PC-3 (cell line): Measurements from ENCODE around the gene GRIK5. TPM values are rescaled to one million over a fixed set of nuclear protein-coding genes. Genes with fewer than 3 reads are reported as not detected.

Source experiments
- ATAC-seq: fragments of 200-7000 bp; cut with Tn5 transposase; 2 replicates; pipeline ENCODE4 v1.9.1; 2020; ENCODE audit warnings: mild to moderate bottlenecking, moderate library complexity
- BruUV-seq: library from RNA; stranded (reverse); fragments of 400-500 nt; replicated peaks from 2 replicates; lab custom pipeline; 2021; lab: Mats Ljungman, UMichigan
- CTCF ChIA-PET: fragments of 300-600 bp; sonication (Branson Sonifier 250); formaldehyde crosslinking; loops from one replicate; lab custom pipeline; 2022; ENCODE audit warnings: antibody characterized with exemption; lab: Charles Lee
- POLR2A ChIA-PET: fragments of 300-600 bp; sonication (Branson Sonifier 250); formaldehyde crosslinking; loops from one replicate; lab custom pipeline; 2022; ENCODE audit warnings: antibody characterized with exemption; ENCODE audit not compliant: unreplicated experiment; lab: Charles Lee
- DNase-seq: peaks from one replicate; pipeline ENCODE4 v3.0.0-alpha.2; 2015
- H2AFZ ChIP-seq: fragments of 300-600 bp; sonication (generic); 2 replicates; pipeline ENCODE4 v1.6.0; 2016; ENCODE audit warnings: antibody characterized with exemption, low read length
- H3F3A ChIP-seq: fragments of 300-600 bp; sonication (generic); one replicate; pipeline ENCODE4 v1.6.0; 2017; ENCODE audit warnings: antibody characterized with exemption, low read length, control low read depth, mild to moderate bottlenecking; ENCODE audit not compliant: unreplicated experiment
- H3K27ac ChIP-seq: fragments of 300-600 bp; sonication (generic); 2 replicates; pipeline ENCODE4 v1.5.1; 2016; ENCODE audit warnings: mild to moderate bottlenecking, low read length
- H3K27me3 ChIP-seq: fragments of 300-600 bp; sonication (generic); 2 replicates; pipeline ENCODE4 v1.6.1; 2016; ENCODE audit warnings: low read length, mixed read lengths
- H3K36me3 ChIP-seq: fragments of 300-600 bp; sonication (generic); 2 replicates; pipeline ENCODE4 v1.6.1; 2016; ENCODE audit warnings: low read depth, mixed run types, low read length, mixed read lengths
- H3K4me1 ChIP-seq: fragments of 300-600 bp; sonication (generic); 2 replicates; pipeline ENCODE4 v1.5.1; 2016; ENCODE audit warnings: low read length; ENCODE audit not compliant: insufficient read depth
- H3K4me2 ChIP-seq: fragments of 300-600 bp; sonication (generic); 2 replicates; pipeline ENCODE4 v1.6.0; 2016; ENCODE audit warnings: low read length
- H3K4me3 ChIP-seq: fragments of 300-600 bp; sonication (generic); 2 replicates; pipeline ENCODE4 v1.5.1; 2016; ENCODE audit warnings: mild to moderate bottlenecking, low read length, mixed read lengths
- H3K79me2 ChIP-seq: fragments of 300-600 bp; sonication (generic); 2 replicates; pipeline ENCODE4 v1.6.1; 2017; ENCODE audit warnings: low read length, mixed read lengths
- H3K9ac ChIP-seq: fragments of 300-600 bp; sonication (generic); 2 replicates; pipeline ENCODE4 v1.6.0; 2016; ENCODE audit warnings: mild to moderate bottlenecking, low read length
- H3K9me2 ChIP-seq: fragments of 300-600 bp; sonication (generic); replicated peaks from 2 replicates; pipeline ENCODE4 v1.6.1; 2016; ENCODE audit warnings: mixed run types, low read length, mixed read lengths
- H3K9me3 ChIP-seq: fragments of 300-600 bp; sonication (generic); 2 replicates; pipeline ENCODE4 v1.6.1; 2016; ENCODE audit warnings: low read length, mixed read lengths
- H4K20me1 ChIP-seq: fragments of 300-600 bp; sonication (generic); 2 replicates; pipeline ENCODE4 v1.6.1; 2016; ENCODE audit warnings: low read length, mixed read lengths
- EZH2 ChIP-seq: fragments of 300-600 bp; sonication (generic); IDR thresholded peaks from one replicate; pipeline ENCODE4 v1.6.1; 2017; ENCODE audit warnings: antibody characterized with exemption, mild to moderate bottlenecking, low read length; ENCODE audit not compliant: unreplicated experiment
- EZH2phosphoT487 ChIP-seq: fragments of 300-600 bp; sonication (generic); IDR thresholded peaks from 2 replicates; pipeline ENCODE4 v1.6.1; 2018; ENCODE audit warnings: mild to moderate bottlenecking, antibody characterized with exemption, low read length, borderline replicate concordance
- intact Hi-C: fragments of 100-400 bp; cut with micrococcal nuclease; formaldehyde crosslinking; loops from 2 replicates; pipeline ENCODE4 v1.9.0; 2023
- total RNA-seq: library from RNA; depleted of rRNA; stranded (reverse); fragments of >200 nt; gene quantifications from 2 replicates; pipeline ENCODE4 v1.2.3, GENCODE V29; 2014
- TF ChIP-seq, protein P1 (sequence below): fragments of 300-600 bp; sonication (generic); conservative IDR thresholded peaks from 2 replicates; pipeline ENCODE4 v1.5.1; 2017; ENCODE audit warnings: antibody characterized with exemption, low read depth, mild to moderate bottlenecking, low read length

Gene GRIK5
- total RNA-seq, 1 experiment from 2014 or later: not detected

DNA sequence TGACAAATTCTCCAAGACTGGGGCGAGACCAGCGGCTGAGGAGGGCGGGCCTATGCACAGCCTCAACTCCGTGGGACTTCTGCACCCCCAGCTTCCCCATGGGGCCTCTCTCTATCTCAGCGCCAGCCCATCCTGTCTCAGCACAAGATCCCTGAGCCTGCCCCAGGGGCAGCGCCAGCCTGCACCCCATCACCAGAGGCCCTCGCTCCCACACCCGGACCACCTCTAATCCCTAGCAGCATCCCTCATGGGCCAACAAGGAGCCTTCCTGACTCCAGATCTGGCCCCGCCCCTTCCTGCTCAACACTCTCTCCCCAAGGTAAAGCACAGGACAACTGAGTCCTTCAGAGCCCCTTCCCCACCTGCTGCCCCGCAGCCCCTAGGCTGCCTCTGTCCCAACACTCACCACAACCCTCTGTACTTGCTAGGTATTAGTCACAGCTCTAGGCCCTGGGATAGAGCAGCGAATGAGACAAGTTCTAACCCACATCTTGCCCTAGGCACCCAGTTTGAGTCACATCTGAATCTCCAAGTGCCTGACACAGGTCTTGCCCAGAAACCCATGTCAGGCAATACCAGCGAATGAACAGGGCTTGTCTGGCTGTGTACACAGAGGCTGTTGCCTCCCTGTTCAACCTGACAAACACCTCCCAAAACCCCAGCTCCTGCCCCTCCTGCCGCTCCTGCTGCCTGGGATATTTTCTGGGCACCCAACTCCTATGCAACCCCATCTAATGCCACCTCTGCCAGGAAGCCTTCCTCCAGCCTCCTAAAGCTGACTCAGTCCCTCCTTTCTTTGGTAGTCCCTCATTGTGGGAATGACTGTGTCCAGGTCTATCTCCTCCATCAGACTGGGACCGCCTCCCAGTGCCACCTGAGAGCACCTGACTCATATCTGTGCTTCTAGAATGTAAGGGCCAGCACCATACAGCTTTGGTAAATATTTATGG, 18.6 kb downstream of the GRIK5 start:
- Histone ChIP-seq H3F3A (no peaks in the 10 kb centered on the region), H3K9me2 (no peaks in the 10 kb centered on the region), H4K20me1 (no peaks in the 10 kb centered on the region), H3K4me2 (peak overlapping the region; percentile 41), H3K79me2 (no peaks in the 10 kb centered on the region), H3K9ac (peak overlapping the region; percentile 14; the same call in 1 of the 2 replicates), H3K36me3 (no peaks in the 10 kb centered on the region), H3K4me3 (no peak overlapping the region), H3K27ac (peak overlapping the region; percentile 96), H3K9me3 (no peaks in the 10 kb centered on the region), H3K27me3 (no peaks in the 10 kb centered on the region), H3K4me1 (peaks cover 38% of the 10 kb centered on the region), H2AFZ (no peak overlapping the region)
- ATAC-seq (peak; percentile 90), DNase-seq (peak; percentile 91)
- CTCF ChIA-PET: no interaction called here
- intact Hi-C loops: no loop called here
- no TSS peak for BruUV-seq
- POLR2A ChIA-PET: no interaction called here
- TF ChIP-seq EZH2 (no peak), EZH2phosphoT487 (no peak)
- TF ChIP-seq, protein P1, sequence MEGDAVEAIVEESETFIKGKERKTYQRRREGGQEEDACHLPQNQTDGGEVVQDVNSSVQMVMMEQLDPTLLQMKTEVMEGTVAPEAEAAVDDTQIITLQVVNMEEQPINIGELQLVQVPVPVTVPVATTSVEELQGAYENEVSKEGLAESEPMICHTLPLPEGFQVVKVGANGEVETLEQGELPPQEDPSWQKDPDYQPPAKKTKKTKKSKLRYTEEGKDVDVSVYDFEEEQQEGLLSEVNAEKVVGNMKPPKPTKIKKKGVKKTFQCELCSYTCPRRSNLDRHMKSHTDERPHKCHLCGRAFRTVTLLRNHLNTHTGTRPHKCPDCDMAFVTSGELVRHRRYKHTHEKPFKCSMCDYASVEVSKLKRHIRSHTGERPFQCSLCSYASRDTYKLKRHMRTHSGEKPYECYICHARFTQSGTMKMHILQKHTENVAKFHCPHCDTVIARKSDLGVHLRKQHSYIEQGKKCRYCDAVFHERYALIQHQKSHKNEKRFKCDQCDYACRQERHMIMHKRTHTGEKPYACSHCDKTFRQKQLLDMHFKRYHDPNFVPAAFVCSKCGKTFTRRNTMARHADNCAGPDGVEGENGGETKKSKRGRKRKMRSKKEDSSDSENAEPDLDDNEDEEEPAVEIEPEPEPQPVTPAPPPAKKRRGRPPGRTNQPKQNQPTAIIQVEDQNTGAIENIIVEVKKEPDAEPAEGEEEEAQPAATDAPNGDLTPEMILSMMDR: no peak

DNA sequence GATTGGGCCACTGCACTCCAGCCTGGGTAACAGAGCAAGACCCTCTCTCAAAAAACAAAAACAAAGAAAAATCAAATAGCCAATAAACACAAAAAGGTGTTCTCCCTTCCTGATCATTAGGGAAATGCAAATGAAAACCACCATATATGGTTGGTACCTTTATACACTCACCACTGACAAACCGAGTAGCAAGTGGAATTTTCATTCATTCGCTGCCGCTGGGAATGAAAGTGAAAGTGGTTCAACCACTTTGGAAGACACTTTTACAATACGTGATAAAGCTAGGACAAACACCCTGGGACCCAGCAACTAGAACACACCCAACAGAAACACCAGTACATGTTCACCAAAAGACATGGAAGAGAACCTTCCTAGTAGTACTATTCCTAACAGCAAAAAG, 21.0 kb downstream of the GRIK5 start:
- BruUV-seq: no TSS peak
- Histone ChIP-seq H3K9me3 (no peaks in the 10 kb centered on the region), H3K4me2 (peak overlapping the region; percentile 86), H3K9ac (0 out of 2 replicates have a peak overlapping the region, but pooled peaks have one; percentile 22), H3K9me2 (no peaks in the 10 kb centered on the region), H3K36me3 (no peaks in the 10 kb centered on the region), H3K27me3 (no peaks in the 10 kb centered on the region), H3K79me2 (no peaks in the 10 kb centered on the region), H2AFZ (peak overlapping the region; percentile 87), H4K20me1 (no peaks in the 10 kb centered on the region), H3F3A (no peaks in the 10 kb centered on the region), H3K4me3 (peak overlapping the region; percentile 70), H3K4me1 (peaks cover 36% of the 10 kb centered on the region), H3K27ac (no peak overlapping the region; the same call in 1 of the 2 replicates)
- intact Hi-C loops: no loop called here
- no peak for ATAC-seq
- ChIA-PET CTCF (no interaction called here), POLR2A (no interaction called here)
- peak; percentile 52 for DNase-seq
- TF ChIP-seq, protein P1: no peak
- TF ChIP-seq EZH2phosphoT487 (no peak), EZH2 (no peak)

DNA sequence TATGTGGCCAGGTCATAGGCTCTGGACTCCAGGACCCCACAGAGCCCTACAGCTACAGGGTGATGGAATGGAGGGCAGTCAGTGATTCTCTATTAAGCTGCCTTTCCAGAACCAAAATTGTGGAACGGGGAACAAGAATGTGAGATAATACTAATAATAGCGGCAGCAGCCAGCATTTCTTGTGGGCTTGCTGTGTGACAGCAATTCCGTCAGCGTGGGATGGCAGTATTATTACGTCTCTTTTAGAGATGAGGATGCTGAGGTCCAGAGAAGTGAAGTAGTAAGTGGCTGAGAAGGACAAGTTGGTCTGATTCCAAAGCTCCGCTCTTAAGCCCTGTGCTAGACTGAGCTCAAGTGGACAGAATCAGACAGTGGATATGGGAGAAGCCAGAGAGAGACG, 24.4 kb downstream of the GRIK5 start:
- Histone ChIP-seq H2AFZ (no peak overlapping the region), H3F3A (no peaks in the 10 kb centered on the region), H3K4me3 (no peak overlapping the region), H3K4me2 (no peak overlapping the region), H3K79me2 (no peaks in the 10 kb centered on the region), H3K9ac (no peak overlapping the region), H3K4me1 (peaks cover 5% of the 10 kb centered on the region), H3K9me2 (no peaks in the 10 kb centered on the region), H3K27ac (no peak overlapping the region), H3K9me3 (no peaks in the 10 kb centered on the region), H3K27me3 (no peaks in the 10 kb centered on the region), H3K36me3 (no peaks in the 10 kb centered on the region), H4K20me1 (no peaks in the 10 kb centered on the region)
- intact Hi-C loops: no loop called here
- DNase-seq: no peak
- ChIA-PET POLR2A (no interaction called here), CTCF (no interaction called here)
- no TSS peak for BruUV-seq
- TF ChIP-seq EZH2 (no peak), EZH2phosphoT487 (no peak)
- TF ChIP-seq, protein P1: no peak
- ATAC-seq: no peak
